Testis (tissue), 2 donors: ENCODE results near the gene SEMA4G.
"Not testable (repeated sequence)": the region's sequence is repeated elsewhere in the genome, so short reads cannot be mapped to it uniquely, and the experiment has no call there.

Experiments
- CTCF ChIP-seq, 3 experiments: fragments of 450-650 bp in 2 of 3; fragments of 200-600 bp in 1 of 3; sonication (generic) in 1 of 3; IDR thresholded peaks; one replicate each; pipeline ENCODE4 v1.5.1; 2016 to 2019; ENCODE audit warnings: antibody characterized with exemption in 3 of 3, mild to moderate bottlenecking in 2 of 3, moderate library complexity in 1 of 3
- POLR2A ChIP-seq: fragments of 450-650 bp; IDR thresholded peaks from one replicate; pipeline ENCODE4 v1.6.1; 2017; ENCODE audit warnings: antibody characterized with exemption, mild to moderate bottlenecking, moderate library complexity

GRCh38 chr10:100975397-100975796, 6.1 kb downstream of the SEMA4G start:
- TF ChIP-seq CTCF (IDR thresholded peaks at IDR 0.05); POLR2A: not testable (repeated sequence)
